Measurements from ENCODE around the gene TIAM2. TPM values are rescaled to one million over a fixed set of nuclear protein-coding genes. Genes with fewer than 3 reads are reported as not detected.

TIAM2 gene
- total and polyA plus RNA-seq, 2 experiments from 2014 or later: 14.2 to 24.4 TPM

DNA sequence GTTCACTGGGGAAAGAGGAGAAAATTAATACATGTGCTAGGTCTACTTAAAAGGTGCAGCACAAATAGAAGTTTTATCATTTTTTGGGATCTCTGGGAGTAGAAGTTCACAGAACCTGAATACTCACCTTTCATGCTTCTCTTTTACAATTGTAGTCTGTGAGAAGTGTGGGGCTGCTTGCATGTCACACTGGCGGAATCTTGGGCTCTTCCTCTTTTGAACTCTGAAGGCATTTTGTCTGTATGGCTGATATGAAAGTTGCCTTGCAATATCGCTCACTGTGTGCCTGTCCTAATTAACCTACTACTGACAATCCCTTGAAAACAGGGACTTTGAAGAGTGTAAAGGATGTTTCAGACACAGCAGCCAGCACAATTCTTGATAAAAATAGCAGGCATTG is 202.8 kb downstream of the TIAM2 start:
- no peak for DNase-seq (ENCODE audit: low spot score)
- H3K27me3 ChIP-seq (ENCODE audit: insufficient read depth): no peaks in the 10 kb centered on the region
- no peaks in the 10 kb centered on the region for H3K79me2 ChIP-seq (replicated peaks; ENCODE audit: insufficient read depth)
- no peak overlapping the region for H3K4me2 ChIP-seq
- no peak overlapping the region for H3K4me3 ChIP-seq
- TF ChIP-seq EZH2phosphoT487 (IDR thresholded peaks at IDR 0.05; ENCODE audit: unreplicated experiment) (no peak), ZNF331 (CRISPR knock-in tag; IDR thresholded peaks at IDR 0.05; ENCODE audit: low read depth) (no peak), POLR2AphosphoS5 (IDR thresholded peaks at IDR 0.05; ENCODE audit: low read depth) (no peak), JUNB (IDR thresholded peaks at IDR 0.05; ENCODE audit: unreplicated experiment) (no peak)
- TF ChIP-seq, protein P1, sequence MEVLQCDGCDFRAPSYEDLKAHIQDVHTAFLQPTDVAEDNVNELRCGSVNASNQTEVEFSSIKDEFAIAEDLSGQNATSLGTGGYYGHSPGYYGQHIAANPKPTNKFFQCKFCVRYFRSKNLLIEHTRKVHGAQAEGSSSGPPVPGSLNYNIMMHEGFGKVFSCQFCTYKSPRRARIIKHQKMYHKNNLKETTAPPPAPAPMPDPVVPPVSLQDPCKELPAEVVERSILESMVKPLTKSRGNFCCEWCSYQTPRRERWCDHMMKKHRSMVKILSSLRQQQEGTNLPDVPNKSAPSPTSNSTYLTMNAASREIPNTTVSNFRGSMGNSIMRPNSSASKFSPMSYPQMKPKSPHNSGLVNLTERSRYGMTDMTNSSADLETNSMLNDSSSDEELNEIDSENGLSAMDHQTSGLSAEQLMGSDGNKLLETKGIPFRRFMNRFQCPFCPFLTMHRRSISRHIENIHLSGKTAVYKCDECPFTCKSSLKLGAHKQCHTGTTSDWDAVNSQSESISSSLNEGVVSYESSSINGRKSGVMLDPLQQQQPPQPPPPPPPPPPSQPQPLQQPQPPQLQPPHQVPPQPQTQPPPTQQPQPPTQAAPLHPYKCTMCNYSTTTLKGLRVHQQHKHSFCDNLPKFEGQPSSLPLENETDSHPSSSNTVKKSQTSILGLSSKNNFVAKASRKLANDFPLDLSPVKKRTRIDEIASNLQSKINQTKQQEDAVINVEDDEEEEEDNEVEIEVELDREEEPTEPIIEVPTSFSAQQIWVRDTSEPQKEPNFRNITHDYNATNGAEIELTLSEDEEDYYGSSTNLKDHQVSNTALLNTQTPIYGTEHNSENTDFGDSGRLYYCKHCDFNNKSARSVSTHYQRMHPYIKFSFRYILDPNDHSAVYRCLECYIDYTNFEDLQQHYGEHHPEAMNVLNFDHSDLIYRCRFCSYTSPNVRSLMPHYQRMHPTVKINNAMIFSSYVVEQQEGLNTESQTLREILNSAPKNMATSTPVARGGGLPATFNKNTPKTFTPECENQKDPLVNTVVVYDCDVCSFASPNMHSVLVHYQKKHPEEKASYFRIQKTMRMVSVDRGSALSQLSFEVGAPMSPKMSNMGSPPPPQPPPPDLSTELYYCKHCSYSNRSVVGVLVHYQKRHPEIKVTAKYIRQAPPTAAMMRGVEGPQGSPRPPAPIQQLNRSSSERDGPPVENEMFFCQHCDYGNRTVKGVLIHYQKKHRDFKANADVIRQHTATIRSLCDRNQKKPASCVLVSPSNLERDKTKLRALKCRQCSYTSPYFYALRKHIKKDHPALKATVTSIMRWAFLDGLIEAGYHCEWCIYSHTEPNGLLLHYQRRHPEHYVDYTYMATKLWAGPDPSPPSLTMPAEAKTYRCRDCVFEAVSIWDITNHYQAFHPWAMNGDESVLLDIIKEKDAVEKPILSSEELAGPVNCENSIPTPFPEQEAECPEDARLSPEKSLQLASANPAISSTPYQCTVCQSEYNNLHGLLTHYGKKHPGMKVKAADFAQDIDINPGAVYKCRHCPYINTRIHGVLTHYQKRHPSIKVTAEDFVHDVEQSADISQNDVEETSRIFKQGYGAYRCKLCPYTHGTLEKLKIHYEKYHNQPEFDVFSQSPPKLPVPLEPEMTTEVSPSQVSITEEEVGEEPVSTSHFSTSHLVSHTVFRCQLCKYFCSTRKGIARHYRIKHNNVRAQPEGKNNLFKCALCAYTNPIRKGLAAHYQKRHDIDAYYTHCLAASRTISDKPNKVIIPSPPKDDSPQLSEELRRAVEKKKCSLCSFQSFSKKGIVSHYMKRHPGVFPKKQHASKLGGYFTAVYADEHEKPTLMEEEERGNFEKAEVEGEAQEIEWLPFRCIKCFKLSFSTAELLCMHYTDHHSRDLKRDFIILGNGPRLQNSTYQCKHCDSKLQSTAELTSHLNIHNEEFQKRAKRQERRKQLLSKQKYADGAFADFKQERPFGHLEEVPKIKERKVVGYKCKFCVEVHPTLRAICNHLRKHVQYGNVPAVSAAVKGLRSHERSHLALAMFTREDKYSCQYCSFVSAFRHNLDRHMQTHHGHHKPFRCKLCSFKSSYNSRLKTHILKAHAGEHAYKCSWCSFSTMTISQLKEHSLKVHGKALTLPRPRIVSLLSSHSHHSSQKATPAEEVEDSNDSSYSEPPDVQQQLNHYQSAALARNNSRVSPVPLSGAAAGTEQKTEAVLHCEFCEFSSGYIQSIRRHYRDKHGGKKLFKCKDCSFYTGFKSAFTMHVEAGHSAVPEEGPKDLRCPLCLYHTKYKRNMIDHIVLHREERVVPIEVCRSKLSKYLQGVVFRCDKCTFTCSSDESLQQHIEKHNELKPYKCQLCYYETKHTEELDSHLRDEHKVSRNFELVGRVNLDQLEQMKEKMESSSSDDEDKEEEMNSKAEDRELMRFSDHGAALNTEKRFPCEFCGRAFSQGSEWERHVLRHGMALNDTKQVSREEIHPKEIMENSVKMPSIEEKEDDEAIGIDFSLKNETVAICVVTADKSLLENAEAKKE (CRISPR knock-in tag; IDR thresholded peaks at IDR 0.05): no peak
- ATAC-seq: no peak
- Mint-ChIP-seq H3K27ac (no peak overlapping the region), H3K4me3 (no peak overlapping the region), H3K27me3 (ENCODE audit: insufficient read depth, low read depth, poor library complexity) (no peaks in the 10 kb centered on the region), H3K9me3 (no peaks in the 10 kb centered on the region), H3K4me1 (no peaks in the 10 kb centered on the region), H3K36me3 (ENCODE audit: low read depth) (peaks cover 15% of the 10 kb centered on the region; the same call in 2 of the 3 replicates)
- H3K27ac ChIP-seq (ENCODE audit: low read depth): no peak overlapping the region
- no peaks in the 10 kb centered on the region for H3F3A ChIP-seq (replicated peaks; ENCODE audit: low read depth)
- H3K4me1 ChIP-seq (ENCODE audit: insufficient read depth): no peaks in the 10 kb centered on the region
- no peaks in the 10 kb centered on the region for H4K20me1 ChIP-seq (replicated peaks; ENCODE audit: insufficient read depth)
- H3K9me2 ChIP-seq (ENCODE audit: insufficient read depth): no peaks in the 10 kb centered on the region
- no peak overlapping the region for H2AFZ ChIP-seq
- H3K36me3 ChIP-seq (ENCODE audit: insufficient read depth): no peaks in the 10 kb centered on the region

DNA sequence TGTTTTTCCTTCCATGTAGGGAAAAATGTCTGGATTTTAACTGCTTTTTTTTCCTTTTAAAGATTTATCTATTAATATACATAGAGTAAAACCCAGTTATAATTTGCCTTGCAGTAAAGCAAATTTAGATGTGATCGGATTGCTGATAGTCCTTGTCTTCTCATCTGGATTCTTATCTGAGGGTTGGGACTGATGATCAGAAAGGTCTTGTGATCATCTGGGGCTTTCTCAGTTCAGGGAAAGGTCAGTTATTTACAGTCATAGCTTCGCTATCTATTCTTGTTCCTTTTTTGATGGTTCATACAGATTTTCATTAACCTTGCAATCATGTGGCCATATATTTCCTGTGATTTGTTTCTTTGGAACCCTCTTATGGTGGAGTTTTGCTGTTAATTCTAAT is 204.9 kb downstream of the TIAM2 start:
- Mint-ChIP-seq H3K4me1 (no peaks in the 10 kb centered on the region), H3K27ac (no peak overlapping the region), H3K4me3 (no peak overlapping the region), H3K9me3 (no peaks in the 10 kb centered on the region), H3K36me3 (ENCODE audit: low read depth) (peaks cover 19% of the 10 kb centered on the region; the same call in 2 of the 3 replicates), H3K27me3 (ENCODE audit: insufficient read depth, low read depth, poor library complexity) (no peaks in the 10 kb centered on the region)
- Histone ChIP-seq H3K27ac (ENCODE audit: low read depth) (no peak overlapping the region), H3K4me1 (ENCODE audit: insufficient read depth) (no peaks in the 10 kb centered on the region), H3K9me2 (ENCODE audit: insufficient read depth) (no peaks in the 10 kb centered on the region), H3K79me2 (replicated peaks; ENCODE audit: insufficient read depth) (no peaks in the 10 kb centered on the region), H2AFZ (no peak overlapping the region), H3K4me3 (no peak overlapping the region), H3K36me3 (ENCODE audit: insufficient read depth) (no peaks in the 10 kb centered on the region), H3K27me3 (ENCODE audit: insufficient read depth) (no peaks in the 10 kb centered on the region), H3K4me2 (no peak overlapping the region), H3F3A (replicated peaks; ENCODE audit: low read depth) (no peaks in the 10 kb centered on the region), H4K20me1 (replicated peaks; ENCODE audit: insufficient read depth) (no peaks in the 10 kb centered on the region)
- no peak for DNase-seq (ENCODE audit: low spot score)
- no peak for ATAC-seq
- TF ChIP-seq CREB1 (CRISPR knock-in tag; IDR thresholded peaks at IDR 0.05; ENCODE audit: low read depth) (no peak), POLR2AphosphoS5 (IDR thresholded peaks at IDR 0.05; ENCODE audit: low read depth) (no peak), STAT1 (IDR thresholded peaks at IDR 0.05; ENCODE audit: unreplicated experiment) (no peak), EZH2 (IDR thresholded peaks at IDR 0.05; ENCODE audit: low read depth, unreplicated experiment) (no peak), EZH2phosphoT487 (IDR thresholded peaks at IDR 0.05; ENCODE audit: unreplicated experiment) (no peak), ZNF114 (CRISPR knock-in tag; IDR thresholded peaks at IDR 0.05) (no peak), ZNF331 (CRISPR knock-in tag; IDR thresholded peaks at IDR 0.05; ENCODE audit: low read depth) (no peak)
- TF ChIP-seq, protein P2, sequence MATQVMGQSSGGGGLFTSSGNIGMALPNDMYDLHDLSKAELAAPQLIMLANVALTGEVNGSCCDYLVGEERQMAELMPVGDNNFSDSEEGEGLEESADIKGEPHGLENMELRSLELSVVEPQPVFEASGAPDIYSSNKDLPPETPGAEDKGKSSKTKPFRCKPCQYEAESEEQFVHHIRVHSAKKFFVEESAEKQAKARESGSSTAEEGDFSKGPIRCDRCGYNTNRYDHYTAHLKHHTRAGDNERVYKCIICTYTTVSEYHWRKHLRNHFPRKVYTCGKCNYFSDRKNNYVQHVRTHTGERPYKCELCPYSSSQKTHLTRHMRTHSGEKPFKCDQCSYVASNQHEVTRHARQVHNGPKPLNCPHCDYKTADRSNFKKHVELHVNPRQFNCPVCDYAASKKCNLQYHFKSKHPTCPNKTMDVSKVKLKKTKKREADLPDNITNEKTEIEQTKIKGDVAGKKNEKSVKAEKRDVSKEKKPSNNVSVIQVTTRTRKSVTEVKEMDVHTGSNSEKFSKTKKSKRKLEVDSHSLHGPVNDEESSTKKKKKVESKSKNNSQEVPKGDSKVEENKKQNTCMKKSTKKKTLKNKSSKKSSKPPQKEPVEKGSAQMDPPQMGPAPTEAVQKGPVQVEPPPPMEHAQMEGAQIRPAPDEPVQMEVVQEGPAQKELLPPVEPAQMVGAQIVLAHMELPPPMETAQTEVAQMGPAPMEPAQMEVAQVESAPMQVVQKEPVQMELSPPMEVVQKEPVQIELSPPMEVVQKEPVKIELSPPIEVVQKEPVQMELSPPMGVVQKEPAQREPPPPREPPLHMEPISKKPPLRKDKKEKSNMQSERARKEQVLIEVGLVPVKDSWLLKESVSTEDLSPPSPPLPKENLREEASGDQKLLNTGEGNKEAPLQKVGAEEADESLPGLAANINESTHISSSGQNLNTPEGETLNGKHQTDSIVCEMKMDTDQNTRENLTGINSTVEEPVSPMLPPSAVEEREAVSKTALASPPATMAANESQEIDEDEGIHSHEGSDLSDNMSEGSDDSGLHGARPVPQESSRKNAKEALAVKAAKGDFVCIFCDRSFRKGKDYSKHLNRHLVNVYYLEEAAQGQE (IDR thresholded peaks at IDR 0.05; ENCODE audit: unreplicated experiment): no peak
- TF ChIP-seq, protein P3, sequence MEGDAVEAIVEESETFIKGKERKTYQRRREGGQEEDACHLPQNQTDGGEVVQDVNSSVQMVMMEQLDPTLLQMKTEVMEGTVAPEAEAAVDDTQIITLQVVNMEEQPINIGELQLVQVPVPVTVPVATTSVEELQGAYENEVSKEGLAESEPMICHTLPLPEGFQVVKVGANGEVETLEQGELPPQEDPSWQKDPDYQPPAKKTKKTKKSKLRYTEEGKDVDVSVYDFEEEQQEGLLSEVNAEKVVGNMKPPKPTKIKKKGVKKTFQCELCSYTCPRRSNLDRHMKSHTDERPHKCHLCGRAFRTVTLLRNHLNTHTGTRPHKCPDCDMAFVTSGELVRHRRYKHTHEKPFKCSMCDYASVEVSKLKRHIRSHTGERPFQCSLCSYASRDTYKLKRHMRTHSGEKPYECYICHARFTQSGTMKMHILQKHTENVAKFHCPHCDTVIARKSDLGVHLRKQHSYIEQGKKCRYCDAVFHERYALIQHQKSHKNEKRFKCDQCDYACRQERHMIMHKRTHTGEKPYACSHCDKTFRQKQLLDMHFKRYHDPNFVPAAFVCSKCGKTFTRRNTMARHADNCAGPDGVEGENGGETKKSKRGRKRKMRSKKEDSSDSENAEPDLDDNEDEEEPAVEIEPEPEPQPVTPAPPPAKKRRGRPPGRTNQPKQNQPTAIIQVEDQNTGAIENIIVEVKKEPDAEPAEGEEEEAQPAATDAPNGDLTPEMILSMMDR (conservative IDR thresholded peaks at IDR 0.05; ENCODE audit: low read depth in 2 of 2): no peak
